HUES48 (cell line): ENCODE results near the gene GASK1A.

Experiments used
- H3K27ac ChIP-seq: one replicate; pipeline ENCODE4 v1.7.0; 2013; ENCODE audit warnings: low read depth, low read length, inconsistent platforms
- H3K27me3 ChIP-seq: 2 replicates; pipeline ENCODE4 v1.6.1; 2013; ENCODE audit warnings: mild to moderate bottlenecking, low read length; ENCODE audit not compliant: control insufficient read depth, insufficient read depth
- H3K36me3 ChIP-seq: 2 replicates; pipeline ENCODE4 v1.6.1; 2013; ENCODE audit warnings: low read length; ENCODE audit not compliant: control insufficient read depth, insufficient read depth
- H3K4me1 ChIP-seq: 2 replicates; pipeline ENCODE4 v1.6.1; 2013; ENCODE audit warnings: mild to moderate bottlenecking, low read length; ENCODE audit not compliant: control insufficient read depth, insufficient read depth
- H3K4me3 ChIP-seq: 2 replicates; pipeline ENCODE4 v1.5.1; 2013; ENCODE audit warnings: mild to moderate bottlenecking, low read depth, low read length
- H3K9ac ChIP-seq: 2 replicates; pipeline ENCODE4 v1.6.1; 2013; ENCODE audit warnings: mild to moderate bottlenecking, low read depth, low read length, moderate library complexity
- H3K9me3 ChIP-seq: 2 replicates; pipeline ENCODE4 v1.6.1; 2013; ENCODE audit warnings: low read length; ENCODE audit not compliant: control insufficient read depth, insufficient read depth

Gene GASK1A

DNA sequence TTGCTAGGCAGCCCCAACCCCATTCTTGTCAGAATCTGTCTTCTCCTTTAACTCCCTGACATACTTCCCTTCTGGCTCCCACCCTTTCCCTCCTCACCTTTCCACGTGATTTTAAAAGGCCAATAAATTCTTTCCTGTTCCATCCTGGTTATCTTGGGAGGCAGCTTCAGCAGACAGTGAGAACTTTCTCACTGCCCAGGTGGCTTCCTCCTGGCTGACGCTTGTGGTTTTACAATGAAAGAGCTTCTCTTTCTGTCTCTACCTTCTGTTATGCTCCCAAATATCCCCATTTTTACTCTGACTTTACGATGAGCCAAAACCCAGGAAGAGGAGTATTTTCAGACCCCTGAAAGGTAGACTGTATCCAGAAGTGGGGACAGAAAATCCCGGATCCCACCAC lies 42.1 kb downstream of the GASK1A start:
- H3K4me1 ChIP-seq = peaks cover 6% of the 10 kb centered on the region; the same call in 1 of the 2 replicates
- H3K27ac ChIP-seq = no peak overlapping the region
- no peaks in the 10 kb centered on the region for H3K9me3 ChIP-seq
- no peaks in the 10 kb centered on the region for H3K27me3 ChIP-seq
- H3K36me3 ChIP-seq = no peaks in the 10 kb centered on the region
- no peak overlapping the region for H3K9ac ChIP-seq
- no peak overlapping the region for H3K4me3 ChIP-seq

DNA sequence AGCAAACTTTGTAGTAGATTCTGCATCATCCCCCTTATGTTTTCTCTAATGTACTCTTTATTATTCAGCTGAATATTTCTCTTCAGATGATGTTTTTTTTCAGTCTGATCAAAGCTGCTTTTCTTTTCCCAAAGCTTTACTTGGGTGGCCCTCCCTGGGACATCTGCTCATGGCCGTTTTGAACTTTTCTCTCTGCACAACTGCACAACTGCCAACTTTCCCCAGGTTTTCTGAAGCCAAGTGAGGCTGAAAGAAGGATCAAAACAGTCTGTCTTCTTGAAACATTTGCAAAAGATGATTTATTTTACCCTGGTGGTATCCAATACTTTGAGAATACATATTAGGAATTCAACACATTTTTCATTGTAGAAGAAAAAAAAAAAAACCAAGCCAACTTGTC lies 43.0 kb downstream of the GASK1A start:
- H3K36me3 ChIP-seq = no peaks in the 10 kb centered on the region

DNA sequence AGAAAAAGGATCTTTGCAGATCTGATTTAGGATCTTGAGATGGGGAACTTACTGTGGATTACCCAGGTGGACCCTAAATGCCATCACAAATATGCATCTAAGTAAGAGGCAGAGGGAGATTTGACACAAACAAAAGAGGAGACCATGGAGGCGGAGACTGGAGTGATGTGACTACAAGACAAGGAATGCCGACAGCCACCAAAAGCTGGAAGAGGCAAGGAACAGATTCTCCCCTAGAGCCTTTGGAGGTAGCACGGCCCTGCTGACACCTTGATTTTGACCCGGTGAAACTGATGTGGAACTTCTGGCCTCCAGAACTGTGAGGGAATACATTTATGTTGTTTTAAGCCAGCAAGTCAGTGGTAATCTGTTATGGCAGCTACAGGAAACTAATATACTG lies 44.0 kb downstream of the GASK1A start:
- H3K4me1 ChIP-seq = peaks cover 6% of the 10 kb centered on the region; the same call in 1 of the 2 replicates
- H3K27me3 ChIP-seq = no peaks in the 10 kb centered on the region
- no peak overlapping the region for H3K9ac ChIP-seq
- no peaks in the 10 kb centered on the region for H3K36me3 ChIP-seq
- H3K27ac ChIP-seq = no peak overlapping the region
- no peaks in the 10 kb centered on the region for H3K9me3 ChIP-seq
- no peak overlapping the region for H3K4me3 ChIP-seq

More for the DNA sequence above, 43.0 kb downstream of the GASK1A start:
- H3K27ac ChIP-seq = no peak overlapping the region
- peaks cover 6% of the 10 kb centered on the region; the same call in 1 of the 2 replicates for H3K4me1 ChIP-seq
- no peaks in the 10 kb centered on the region for H3K27me3 ChIP-seq
- no peak overlapping the region for H3K9ac ChIP-seq
- H3K4me3 ChIP-seq = no peak overlapping the region
- H3K9me3 ChIP-seq = no peaks in the 10 kb centered on the region

GRCh38 chr3:43023746-43024145 lies 44.6 kb downstream of the GASK1A start:
- Histone ChIP-seq H3K4me1 (peaks cover 6% of the 10 kb centered on the region; the same call in 1 of the 2 replicates), H3K9ac (no peak overlapping the region)

DNA sequence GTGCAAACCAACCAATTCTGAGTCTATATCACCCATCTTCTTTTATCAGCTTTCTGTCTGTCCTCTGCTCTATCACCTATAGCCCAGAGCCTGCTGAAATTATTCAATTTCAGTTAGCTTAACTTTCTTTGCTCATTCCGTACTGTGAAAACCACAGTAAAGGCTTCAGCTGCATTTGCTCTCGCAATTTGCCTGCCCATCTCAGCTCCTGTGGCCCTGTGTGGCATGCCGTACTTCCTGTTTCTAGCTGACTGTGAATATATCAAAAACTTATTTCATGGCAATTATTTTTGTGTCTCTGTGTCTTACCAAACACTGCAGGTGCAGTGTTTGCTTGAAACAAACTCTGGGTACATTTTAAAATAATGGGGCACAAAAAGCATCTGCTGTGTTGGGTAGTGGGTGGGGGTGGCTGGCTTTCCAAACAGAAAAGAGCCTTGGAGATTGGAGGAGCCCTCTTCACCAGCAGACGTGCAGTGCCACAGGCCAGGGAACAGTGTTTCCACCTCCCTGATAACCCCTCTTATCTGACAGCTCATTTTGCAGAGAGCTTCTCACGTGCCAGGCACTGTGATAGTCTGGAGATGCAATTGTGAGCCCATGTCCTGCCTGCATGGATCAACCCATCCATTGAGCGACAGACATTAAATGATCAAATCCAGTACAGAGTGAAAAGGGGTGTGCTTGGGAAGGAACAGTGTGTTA lies 45.2 kb downstream of the GASK1A start:
- Histone ChIP-seq H3K9ac (no peak overlapping the region), H3K4me1 (peaks cover 6% of the 10 kb centered on the region; the same call in 1 of the 2 replicates), H3K27ac (no peak overlapping the region), H3K27me3 (no peaks in the 10 kb centered on the region), H3K36me3 (no peaks in the 10 kb centered on the region), H3K9me3 (no peaks in the 10 kb centered on the region), H3K4me3 (no peak overlapping the region)

More at GRCh38 chr3:43023746-43024145, 44.6 kb downstream of the GASK1A start:
- no peaks in the 10 kb centered on the region for H3K36me3 ChIP-seq
- no peak overlapping the region for H3K27ac ChIP-seq
- no peaks in the 10 kb centered on the region for H3K27me3 ChIP-seq
- no peaks in the 10 kb centered on the region for H3K9me3 ChIP-seq
- no peak overlapping the region for H3K4me3 ChIP-seq

DNA sequence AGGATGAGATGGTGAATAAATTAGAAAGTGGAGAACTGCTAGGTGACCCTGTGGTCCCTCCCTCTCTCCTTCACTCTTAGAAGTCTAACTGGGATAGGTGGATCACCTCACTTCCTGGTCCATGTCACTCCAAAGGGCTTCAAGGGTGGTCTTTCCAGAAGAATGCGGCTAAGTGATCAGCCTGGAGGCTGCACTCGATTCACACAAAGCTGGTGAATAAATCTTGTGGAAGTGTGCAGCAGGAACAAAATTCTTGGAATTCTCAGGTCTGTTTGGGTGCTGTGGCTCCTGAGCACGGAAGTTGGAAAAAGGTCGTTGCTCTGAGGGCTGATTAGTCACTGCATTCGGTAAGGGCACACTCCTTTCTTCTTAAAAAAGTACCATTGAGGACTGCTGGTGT lies 46.3 kb downstream of the GASK1A start:
- no peak overlapping the region for H3K27ac ChIP-seq
- no peaks in the 10 kb centered on the region for H3K9me3 ChIP-seq
- no peaks in the 10 kb centered on the region for H3K36me3 ChIP-seq
- H3K27me3 ChIP-seq = no peaks in the 10 kb centered on the region
- peaks cover 6% of the 10 kb centered on the region; the same call in 1 of the 2 replicates for H3K4me1 ChIP-seq
- H3K4me3 ChIP-seq = no peak overlapping the region
- no peak overlapping the region for H3K9ac ChIP-seq

GRCh38 chr3:43028001-43028400 lies 48.9 kb downstream of the GASK1A start:
- H3K4me1 ChIP-seq = peaks cover 6% of the 10 kb centered on the region; the same call in 1 of the 2 replicates
- no peak overlapping the region for H3K4me3 ChIP-seq
- no peak overlapping the region for H3K9ac ChIP-seq
- H3K27ac ChIP-seq = no peak overlapping the region
- no peaks in the 10 kb centered on the region for H3K9me3 ChIP-seq
- H3K27me3 ChIP-seq = no peaks in the 10 kb centered on the region
- H3K36me3 ChIP-seq = no peaks in the 10 kb centered on the region

DNA sequence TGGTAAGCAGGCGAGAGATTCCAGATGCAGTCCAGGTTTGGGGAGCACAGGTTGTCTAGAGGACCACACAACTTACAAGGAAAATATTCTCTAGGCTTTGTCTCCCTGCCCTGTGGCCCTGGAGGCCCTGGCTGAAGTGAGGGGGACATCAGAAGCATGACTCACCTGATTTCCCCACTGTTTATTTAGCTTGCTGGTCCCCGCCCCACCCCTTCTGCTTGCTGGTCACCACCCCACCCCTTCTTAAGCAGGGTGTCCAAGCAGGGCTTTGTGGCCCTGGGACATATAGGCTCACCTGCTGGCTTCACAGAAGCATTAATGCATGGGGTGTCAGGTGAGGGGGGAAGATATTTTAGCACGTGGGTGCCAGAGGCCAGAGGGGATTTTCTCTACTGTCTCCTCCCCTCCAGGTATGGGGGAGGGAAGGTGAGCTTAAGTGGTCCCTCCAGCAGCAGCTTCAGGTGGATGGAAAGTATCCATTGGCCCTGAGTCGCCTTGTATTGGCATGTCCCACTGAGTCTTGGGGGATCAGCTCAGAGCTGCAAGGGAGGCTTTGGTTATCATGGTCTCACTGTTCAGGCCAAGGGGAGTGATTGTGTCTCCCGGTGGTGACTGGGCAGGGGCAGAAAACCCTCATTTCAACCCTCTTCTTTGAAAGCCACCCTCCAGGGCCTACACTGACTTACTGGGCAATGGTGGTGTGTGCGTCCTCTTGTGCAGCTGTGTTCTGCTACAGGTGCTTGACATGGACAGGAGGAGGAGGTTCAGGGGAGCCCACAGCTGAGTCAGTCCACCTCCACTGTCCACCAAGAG lies 49.8 kb downstream of the GASK1A start:
- H3K27me3 ChIP-seq = no peaks in the 10 kb centered on the region
- H3K4me3 ChIP-seq = no peak overlapping the region
- H3K4me1 ChIP-seq = peaks cover 2% of the 10 kb centered on the region; the same call in 1 of the 2 replicates

DNA sequence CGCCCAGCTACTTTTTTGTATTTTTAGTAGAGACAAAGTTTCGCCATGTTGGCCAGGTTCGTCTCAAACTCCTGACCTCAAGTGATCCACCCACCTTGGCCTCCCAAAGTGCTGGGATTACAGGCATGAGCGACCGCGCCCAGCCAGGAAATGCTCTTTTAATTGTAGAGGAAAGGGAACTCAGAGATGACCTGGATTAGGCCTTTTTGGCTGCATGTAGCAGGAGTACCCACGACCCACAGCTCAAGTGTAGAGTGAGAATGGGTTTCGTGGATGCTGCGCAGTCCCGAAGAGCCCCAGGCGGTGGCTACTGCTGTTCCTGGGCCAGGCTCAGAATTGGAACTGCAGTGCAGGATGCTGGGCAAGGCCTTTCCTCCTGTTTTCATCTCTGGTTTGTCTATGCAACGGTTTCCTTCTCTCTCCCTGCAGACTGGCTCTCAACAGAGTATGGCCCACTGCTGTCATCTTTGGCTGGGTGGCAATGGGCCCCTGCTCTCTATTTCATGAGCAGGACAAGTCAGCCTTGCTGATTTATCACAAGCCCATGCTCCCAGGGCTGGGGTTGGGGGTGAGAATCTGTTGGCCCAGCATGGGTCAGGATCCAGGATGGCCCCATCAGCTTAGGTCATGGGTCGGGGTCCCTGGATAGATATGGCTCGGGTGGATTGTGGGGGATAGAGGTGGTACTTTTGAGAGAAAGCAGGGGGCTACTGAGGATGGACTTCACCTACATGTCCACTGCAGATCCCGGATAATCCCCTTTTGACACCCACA lies 51.2 kb downstream of the GASK1A start:
- Histone ChIP-seq H3K4me1 (peaks cover 2% of the 10 kb centered on the region; the same call in 1 of the 2 replicates), H3K9me3 (no peaks in the 10 kb centered on the region), H3K9ac (no peak overlapping the region), H3K4me3 (no peak overlapping the region), H3K27me3 (no peaks in the 10 kb centered on the region), H3K36me3 (no peaks in the 10 kb centered on the region), H3K27ac (no peak overlapping the region)

More for the DNA sequence above, 49.8 kb downstream of the GASK1A start:
- Histone ChIP-seq H3K36me3 (no peaks in the 10 kb centered on the region), H3K9me3 (no peaks in the 10 kb centered on the region), H3K9ac (no peak overlapping the region), H3K27ac (no peak overlapping the region)

GRCh38 chr3:43031485-43031884 lies 52.4 kb downstream of the GASK1A start:
- Histone ChIP-seq H3K27me3 (no peaks in the 10 kb centered on the region), H3K9me3 (no peaks in the 10 kb centered on the region), H3K27ac (no peak overlapping the region), H3K9ac (no peak overlapping the region), H3K4me3 (no peak overlapping the region), H3K4me1 (no peaks in the 10 kb centered on the region), H3K36me3 (no peaks in the 10 kb centered on the region)
